GM12892 (cell line): ENCODE data around the gene TNFRSF1B.

ENCODE experiments used
- DNase-seq: peaks from one replicate; pipeline ENCODE4 v3.0.0; 2011; ENCODE audit not compliant: insufficient read length
- FAIRE-seq: peaks from 2 replicates; lab custom pipeline; 2011; peaks lifted over from hg19 to GRCh38; lab: Jason Lieb, UNC
- POLR2A ChIP-seq: IDR thresholded peaks from 2 replicates; pipeline ENCODE4 v1.6.1; 2011; ENCODE audit warnings: low read depth, low read length, control low read depth
- POLR2AphosphoS5 ChIP-seq: IDR thresholded peaks from 2 replicates; pipeline ENCODE4 v1.6.1; 2011; ENCODE audit warnings: low read depth, low read length, control low read depth
- TAF1 ChIP-seq: IDR thresholded peaks from 2 replicates; pipeline ENCODE4 v1.6.1; 2011; ENCODE audit warnings: low read depth, mild to moderate bottlenecking, control low read depth, low read length, borderline replicate concordance

TNFRSF1B gene

GRCh38 chr1:12172042-12172851 is 5.5 kb downstream of the TNFRSF1B start:
- TF ChIP-seq POLR2AphosphoS5 (no peak), POLR2A (no peak), TAF1 (no peak)
- FAIRE-seq (no peak), DNase-seq (no peak)

GRCh38 chr1:12173041-12173509 is 6.3 kb downstream of the TNFRSF1B start:
- TF ChIP-seq TAF1: no peak
- DNase-seq (no peak), FAIRE-seq (peak; percentile 5)

GRCh38 chr1:12173631-12174121 is 6.9 kb downstream of the TNFRSF1B start:
- FAIRE-seq (no peak), DNase-seq (no peak)
- TF ChIP-seq POLR2A: no peak
- no peak for TF ChIP-seq TAF1

GRCh38 chr1:12174924-12175810 is 8.4 kb downstream of the TNFRSF1B start:
- FAIRE-seq (no peak), DNase-seq (no peak)
- TF ChIP-seq TAF1 (no peak), POLR2A (no peak), POLR2AphosphoS5 (no peak)

GRCh38 chr1:12176298-12177118 is 9.7 kb downstream of the TNFRSF1B start:
- TF ChIP-seq POLR2AphosphoS5 (no peak), TAF1 (no peak), POLR2A (no peak)
- DNase-seq (no peak), FAIRE-seq (no peak)

GRCh38 chr1:12177156-12177998 is 10.6 kb downstream of the TNFRSF1B start:
- TF ChIP-seq POLR2AphosphoS5: no peak
- no peak for TF ChIP-seq POLR2A
- TF ChIP-seq TAF1: no peak
- DNase-seq: no peak
- FAIRE-seq: no peak

GRCh38 chr1:12177999-12178441 is 11.2 kb downstream of the TNFRSF1B start:
- FAIRE-seq: no peak

GRCh38 chr1:12178511-12178910 is 11.7 kb downstream of the TNFRSF1B start:
- DNase-seq: no peak
- no peak for FAIRE-seq
- TF ChIP-seq POLR2A (no peak), TAF1 (no peak), POLR2AphosphoS5 (no peak)

More at GRCh38 chr1:12177999-12178441, 11.2 kb downstream of the TNFRSF1B start:
- TF ChIP-seq TAF1 (no peak), POLR2A (no peak), POLR2AphosphoS5 (no peak)
- DNase-seq: no peak

- DNase-seq: no peak
- FAIRE-seq: no peak
- no peak for TF ChIP-seq POLR2AphosphoS5
- no peak for TF ChIP-seq TAF1
- TF ChIP-seq POLR2A: no peak
Observed at GRCh38 chr1:12179111-12179519, 12.3 kb downstream of the TNFRSF1B start.

- FAIRE-seq (no peak), DNase-seq (no peak)
- no peak for TF ChIP-seq TAF1
- no peak for TF ChIP-seq POLR2A
- TF ChIP-seq POLR2AphosphoS5: no peak
Observed at GRCh38 chr1:12179676-12180075, 12.9 kb downstream of the TNFRSF1B start.
